Measurements from ENCODE around the gene SEC16A. TPM values are rescaled to one million over a fixed set of nuclear protein-coding genes. Genes with fewer than 3 reads are reported as not detected.

The SEC16A gene
- total RNA-seq, 2 donors from 2014 or later = 94.7 to 111 TPM

DNA sequence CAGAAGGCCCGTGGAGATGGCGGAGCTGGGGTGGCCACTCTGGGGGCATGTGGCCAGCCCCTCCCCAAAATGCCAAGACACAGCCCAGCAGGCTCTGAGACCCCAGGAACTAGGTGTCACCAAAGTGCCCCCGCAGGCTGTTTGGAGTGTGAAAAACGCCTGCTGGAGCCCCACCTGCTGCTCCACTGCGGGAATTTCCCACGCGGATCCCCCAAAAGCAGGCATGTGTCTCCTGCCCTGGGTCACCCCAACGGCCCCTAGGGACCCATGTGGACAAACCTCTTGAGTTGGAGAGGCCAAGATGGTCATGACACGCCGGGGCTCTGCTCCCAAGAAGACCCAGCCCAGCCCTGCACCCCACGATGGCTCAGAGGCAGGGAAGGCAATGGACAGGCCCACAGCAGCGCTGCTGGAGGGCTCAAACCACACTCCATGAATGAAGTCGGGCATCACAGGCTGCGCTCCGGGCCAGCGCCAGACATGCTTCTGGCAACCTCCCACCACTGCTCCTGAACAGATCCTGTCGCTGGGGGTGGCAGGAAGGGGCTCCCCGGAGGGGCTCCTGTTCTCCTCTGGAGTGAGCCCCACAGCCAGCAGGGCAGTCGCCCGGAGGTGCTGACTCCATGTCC lies 47.7 kb upstream of the SEC16A start:
- 27% methylated on average over 16 of the region's 20 CpGs for WGBS
- no peaks in the 10 kb centered on the region for H3K9me3 ChIP-seq
- TF ChIP-seq POLR2A (IDR thresholded peaks at IDR 0.05) = no peak
- no peak for TF ChIP-seq POLR2AphosphoS5 (IDR thresholded peaks at IDR 0.05)
- TF ChIP-seq CTCF (IDR thresholded peaks at IDR 0.05) = no peak
- no peak overlapping the region for H3K4me3 ChIP-seq
- H3K36me3 ChIP-seq = no peaks in the 10 kb centered on the region
- no peak overlapping the region for H3K27ac ChIP-seq
- DNase-seq (ENCODE audit: low spot score) = no peak
- H3K27me3 ChIP-seq (replicated peaks; ENCODE audit: insufficient read depth) = no peaks in the 10 kb centered on the region
- intact Hi-C loops (cut with DNase I) = no loop called here
- H3K4me1 ChIP-seq (replicated peaks) = no peaks in the 10 kb centered on the region

DNA sequence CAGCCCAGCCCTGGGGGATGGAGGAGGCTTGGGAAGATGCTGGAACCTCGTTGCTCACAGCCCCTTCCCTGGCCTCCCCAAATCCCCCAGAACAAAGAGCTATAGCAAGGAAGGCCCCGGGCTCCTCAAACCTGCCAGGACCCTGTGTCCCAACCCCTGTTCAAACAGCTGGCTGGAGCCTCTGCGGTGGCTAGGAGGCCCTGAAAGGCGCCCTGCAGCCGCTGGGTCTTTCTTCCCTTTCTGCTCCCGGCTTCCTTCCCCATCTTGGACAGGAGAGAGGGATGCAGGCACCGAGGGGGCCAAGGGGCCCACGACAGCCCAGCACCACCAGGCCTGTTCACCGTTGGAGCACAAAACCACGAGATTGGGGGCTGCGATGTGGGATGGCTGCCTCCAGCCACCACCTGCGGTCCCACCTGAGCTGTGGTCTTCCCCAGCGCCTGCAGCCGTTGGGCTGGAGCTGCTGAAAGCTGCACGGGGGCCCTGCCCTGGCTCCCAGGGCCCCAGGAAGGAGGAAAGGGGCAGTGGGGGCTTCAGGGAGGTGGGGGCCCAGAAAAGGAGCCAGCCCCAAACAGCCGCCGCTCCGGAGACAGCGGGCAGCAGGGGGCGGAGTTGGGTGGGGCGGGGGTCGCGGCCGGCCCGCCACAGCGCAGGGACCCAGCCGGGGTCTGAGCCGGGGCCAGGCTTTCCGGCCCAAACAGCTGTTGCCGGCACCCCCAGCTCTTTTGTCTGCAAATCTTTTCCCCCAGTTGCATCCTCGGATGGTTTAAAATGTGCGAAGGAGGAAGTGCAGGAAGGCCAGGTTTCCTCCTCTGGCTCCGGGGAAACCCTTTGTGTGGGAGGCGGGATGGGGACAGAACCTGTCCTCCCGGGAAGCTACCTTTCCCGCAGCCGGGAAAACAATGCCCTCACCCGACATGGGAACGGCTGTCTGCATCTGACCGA lies 46.9 kb upstream of the SEC16A start:
- no peak overlapping the region for H3K4me3 ChIP-seq
- no peak for DNase-seq (ENCODE audit: low spot score)
- intact Hi-C loops (cut with DNase I) = loop anchor here (5.0 kb wide), 1 partner anchor 37 kb away; no protein-coding TSS in a partner anchor
- H3K9me3 ChIP-seq = no peaks in the 10 kb centered on the region
- no peaks in the 10 kb centered on the region for H3K27me3 ChIP-seq (replicated peaks; ENCODE audit: insufficient read depth)
- no peak overlapping the region for H3K27ac ChIP-seq
- no peaks in the 10 kb centered on the region for H3K4me1 ChIP-seq (replicated peaks)
- WGBS = 48% methylated on average over 39 of the region's 40 CpGs
- TF ChIP-seq POLR2AphosphoS5 (IDR thresholded peaks at IDR 0.05) (no peak), CTCF (IDR thresholded peaks at IDR 0.05) (no peak), POLR2A (IDR thresholded peaks at IDR 0.05) (no peak)
- no peaks in the 10 kb centered on the region for H3K36me3 ChIP-seq

GRCh38 chr9:136528716-136529341 lies 46.0 kb upstream of the SEC16A start:
- Histone ChIP-seq H3K9me3 (no peaks in the 10 kb centered on the region), H3K27me3 (replicated peaks; ENCODE audit: insufficient read depth) (no peaks in the 10 kb centered on the region), H3K27ac (no peak overlapping the region), H3K4me1 (replicated peaks) (no peaks in the 10 kb centered on the region), H3K36me3 (no peaks in the 10 kb centered on the region), H3K4me3 (no peak overlapping the region)
- intact Hi-C loops (cut with DNase I) = loop anchor here (5.0 kb wide), 1 partner anchor 37 kb away; no protein-coding TSS in a partner anchor
- WGBS = 90% methylated on average over 7 of the region's 12 CpGs
- no peak for TF ChIP-seq CTCF (IDR thresholded peaks at IDR 0.05)
- TF ChIP-seq POLR2AphosphoS5 (IDR thresholded peaks at IDR 0.05) = no peak
- no peak for TF ChIP-seq POLR2A (IDR thresholded peaks at IDR 0.05)
- no peak for DNase-seq (ENCODE audit: low spot score)

GRCh38 chr9:136527721-136528710 lies 45.2 kb upstream of the SEC16A start:
- intact Hi-C loops (cut with DNase I) = loop anchor here (5.0 kb wide), 1 partner anchor 36 kb away; no protein-coding TSS in a partner anchor
- H3K4me1 ChIP-seq (replicated peaks) = no peaks in the 10 kb centered on the region
- TF ChIP-seq POLR2AphosphoS5 (IDR thresholded peaks at IDR 0.05) = no peak

More at GRCh38 chr9:136527721-136528710, 45.2 kb upstream of the SEC16A start:
- Histone ChIP-seq H3K9me3 (no peaks in the 10 kb centered on the region), H3K27ac (no peak overlapping the region), H3K36me3 (no peaks in the 10 kb centered on the region), H3K27me3 (replicated peaks; ENCODE audit: insufficient read depth) (no peaks in the 10 kb centered on the region), H3K4me3 (no peak overlapping the region)
- DNase-seq (ENCODE audit: low spot score) = no peak
- 69% methylated on average over 33 of the region's 34 CpGs for WGBS
